ENCODE results near the gene LTB.

The LTB gene

DNA sequence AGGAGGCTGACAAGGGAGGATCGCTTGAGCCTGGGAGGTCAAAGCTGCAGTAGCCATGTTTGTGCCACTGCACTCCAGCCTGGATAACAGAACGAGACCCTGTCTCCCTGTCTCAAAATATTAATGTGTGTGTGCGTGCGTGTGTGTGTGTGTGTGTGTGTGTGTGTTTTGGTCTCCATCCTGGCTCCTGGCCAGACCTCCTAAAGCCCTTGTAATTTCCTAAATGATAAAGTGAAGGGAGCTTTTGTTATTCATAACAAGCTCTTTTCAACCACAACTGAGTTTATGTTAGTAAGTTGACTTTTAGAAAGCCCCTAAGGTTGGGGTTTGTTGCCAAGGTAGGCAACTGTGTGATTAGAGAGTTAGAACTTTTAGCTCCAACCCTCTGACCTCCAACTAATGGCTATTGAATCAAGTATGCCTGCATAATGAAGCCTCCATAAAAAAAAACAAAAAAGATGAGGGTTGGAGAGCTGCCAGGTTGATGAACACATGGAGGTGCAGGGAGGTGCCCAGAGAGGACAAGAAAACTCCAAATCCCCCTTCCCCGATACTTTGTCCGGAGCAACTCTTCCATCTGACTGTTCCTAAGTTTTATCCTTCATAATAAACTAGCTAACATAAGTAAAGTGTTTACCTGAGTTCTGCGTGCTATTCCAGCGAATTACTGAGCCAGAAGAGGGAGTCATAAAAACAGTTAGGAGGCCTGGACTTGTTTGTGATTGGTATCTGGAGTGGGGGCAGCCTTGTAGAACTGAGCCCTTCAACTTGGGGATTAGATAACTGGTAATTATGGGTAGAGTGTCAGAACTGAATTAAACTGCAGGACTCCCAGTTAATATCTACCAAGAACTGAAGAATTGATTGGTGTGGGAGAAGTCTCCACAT lies 27.5 kb upstream of the LTB start (continued):
- TF ChIP-seq, protein P1, sequence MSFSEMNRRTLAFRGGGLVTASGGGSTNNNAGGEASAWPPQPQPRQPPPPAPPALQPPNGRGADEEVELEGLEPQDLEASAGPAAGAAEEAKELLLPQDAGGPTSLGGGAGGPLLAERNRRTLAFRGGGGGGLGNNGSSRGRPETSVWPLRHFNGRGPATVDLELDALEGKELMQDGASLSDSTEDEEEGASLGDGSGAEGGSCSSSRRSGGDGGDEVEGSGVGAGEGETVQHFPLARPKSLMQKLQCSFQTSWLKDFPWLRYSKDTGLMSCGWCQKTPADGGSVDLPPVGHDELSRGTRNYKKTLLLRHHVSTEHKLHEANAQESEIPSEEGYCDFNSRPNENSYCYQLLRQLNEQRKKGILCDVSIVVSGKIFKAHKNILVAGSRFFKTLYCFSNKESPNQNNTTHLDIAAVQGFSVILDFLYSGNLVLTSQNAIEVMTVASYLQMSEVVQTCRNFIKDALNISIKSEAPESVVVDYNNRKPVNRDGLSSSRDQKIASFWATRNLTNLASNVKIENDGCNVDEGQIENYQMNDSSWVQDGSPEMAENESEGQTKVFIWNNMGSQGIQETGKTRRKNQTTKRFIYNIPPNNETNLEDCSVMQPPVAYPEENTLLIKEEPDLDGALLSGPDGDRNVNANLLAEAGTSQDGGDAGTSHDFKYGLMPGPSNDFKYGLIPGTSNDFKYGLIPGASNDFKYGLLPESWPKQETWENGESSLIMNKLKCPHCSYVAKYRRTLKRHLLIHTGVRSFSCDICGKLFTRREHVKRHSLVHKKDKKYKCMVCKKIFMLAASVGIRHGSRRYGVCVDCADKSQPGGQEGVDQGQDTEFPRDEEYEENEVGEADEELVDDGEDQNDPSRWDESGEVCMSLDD (tag by site-specific recombination; IDR thresholded peaks at IDR 0.05): no peak
- no peak for TF ChIP-seq ZNF645 (tag by site-specific recombination; IDR thresholded peaks at IDR 0.05)
- TF ChIP-seq ZNF292 (tag by site-specific recombination; IDR thresholded peaks at IDR 0.05; ENCODE audit: borderline replicate concordance, low read depth): no peak
- no peak for TF ChIP-seq ZFP37 (tag by site-specific recombination; IDR thresholded peaks at IDR 0.05)
- no peak for TF ChIP-seq ZNF16 (tag by site-specific recombination; IDR thresholded peaks at IDR 0.05; ENCODE audit: low read depth)
- no peak for TF ChIP-seq ZNF449 (tag by site-specific recombination; IDR thresholded peaks at IDR 0.05)
- no peak for TF ChIP-seq ZNF211 (tag by site-specific recombination; IDR thresholded peaks at IDR 0.05; ENCODE audit: low read depth)
- TF ChIP-seq ZNF629 (tag by site-specific recombination; IDR thresholded peaks at IDR 0.05): no peak
- TF ChIP-seq ZNF19 (tag by site-specific recombination; IDR thresholded peaks at IDR 0.05; ENCODE audit: low read depth): no peak
- TF ChIP-seq ZNF341 (tag by site-specific recombination; IDR thresholded peaks at IDR 0.05; ENCODE audit: low read depth): peak; percentile 65
- TF ChIP-seq ZNF777 (tag by site-specific recombination; IDR thresholded peaks at IDR 0.05; ENCODE audit: borderline replicate concordance): no peak
- TF ChIP-seq, protein P2, sequence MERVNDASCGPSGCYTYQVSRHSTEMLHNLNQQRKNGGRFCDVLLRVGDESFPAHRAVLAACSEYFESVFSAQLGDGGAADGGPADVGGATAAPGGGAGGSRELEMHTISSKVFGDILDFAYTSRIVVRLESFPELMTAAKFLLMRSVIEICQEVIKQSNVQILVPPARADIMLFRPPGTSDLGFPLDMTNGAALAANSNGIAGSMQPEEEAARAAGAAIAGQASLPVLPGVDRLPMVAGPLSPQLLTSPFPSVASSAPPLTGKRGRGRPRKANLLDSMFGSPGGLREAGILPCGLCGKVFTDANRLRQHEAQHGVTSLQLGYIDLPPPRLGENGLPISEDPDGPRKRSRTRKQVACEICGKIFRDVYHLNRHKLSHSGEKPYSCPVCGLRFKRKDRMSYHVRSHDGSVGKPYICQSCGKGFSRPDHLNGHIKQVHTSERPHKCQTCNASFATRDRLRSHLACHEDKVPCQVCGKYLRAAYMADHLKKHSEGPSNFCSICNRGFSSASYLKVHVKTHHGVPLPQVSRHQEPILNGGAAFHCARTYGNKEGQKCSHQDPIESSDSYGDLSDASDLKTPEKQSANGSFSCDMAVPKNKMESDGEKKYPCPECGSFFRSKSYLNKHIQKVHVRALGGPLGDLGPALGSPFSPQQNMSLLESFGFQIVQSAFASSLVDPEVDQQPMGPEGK (tag by site-specific recombination; IDR thresholded peaks at IDR 0.05): no peak; the same call in 1 of the 2 replicates
- TF ChIP-seq ZNF394 (tag by site-specific recombination; IDR thresholded peaks at IDR 0.05; ENCODE audit: borderline replicate concordance): no peak
- TF ChIP-seq ZIC2 (tag by site-specific recombination; IDR thresholded peaks at IDR 0.05): no peak
- TF ChIP-seq, protein P3, sequence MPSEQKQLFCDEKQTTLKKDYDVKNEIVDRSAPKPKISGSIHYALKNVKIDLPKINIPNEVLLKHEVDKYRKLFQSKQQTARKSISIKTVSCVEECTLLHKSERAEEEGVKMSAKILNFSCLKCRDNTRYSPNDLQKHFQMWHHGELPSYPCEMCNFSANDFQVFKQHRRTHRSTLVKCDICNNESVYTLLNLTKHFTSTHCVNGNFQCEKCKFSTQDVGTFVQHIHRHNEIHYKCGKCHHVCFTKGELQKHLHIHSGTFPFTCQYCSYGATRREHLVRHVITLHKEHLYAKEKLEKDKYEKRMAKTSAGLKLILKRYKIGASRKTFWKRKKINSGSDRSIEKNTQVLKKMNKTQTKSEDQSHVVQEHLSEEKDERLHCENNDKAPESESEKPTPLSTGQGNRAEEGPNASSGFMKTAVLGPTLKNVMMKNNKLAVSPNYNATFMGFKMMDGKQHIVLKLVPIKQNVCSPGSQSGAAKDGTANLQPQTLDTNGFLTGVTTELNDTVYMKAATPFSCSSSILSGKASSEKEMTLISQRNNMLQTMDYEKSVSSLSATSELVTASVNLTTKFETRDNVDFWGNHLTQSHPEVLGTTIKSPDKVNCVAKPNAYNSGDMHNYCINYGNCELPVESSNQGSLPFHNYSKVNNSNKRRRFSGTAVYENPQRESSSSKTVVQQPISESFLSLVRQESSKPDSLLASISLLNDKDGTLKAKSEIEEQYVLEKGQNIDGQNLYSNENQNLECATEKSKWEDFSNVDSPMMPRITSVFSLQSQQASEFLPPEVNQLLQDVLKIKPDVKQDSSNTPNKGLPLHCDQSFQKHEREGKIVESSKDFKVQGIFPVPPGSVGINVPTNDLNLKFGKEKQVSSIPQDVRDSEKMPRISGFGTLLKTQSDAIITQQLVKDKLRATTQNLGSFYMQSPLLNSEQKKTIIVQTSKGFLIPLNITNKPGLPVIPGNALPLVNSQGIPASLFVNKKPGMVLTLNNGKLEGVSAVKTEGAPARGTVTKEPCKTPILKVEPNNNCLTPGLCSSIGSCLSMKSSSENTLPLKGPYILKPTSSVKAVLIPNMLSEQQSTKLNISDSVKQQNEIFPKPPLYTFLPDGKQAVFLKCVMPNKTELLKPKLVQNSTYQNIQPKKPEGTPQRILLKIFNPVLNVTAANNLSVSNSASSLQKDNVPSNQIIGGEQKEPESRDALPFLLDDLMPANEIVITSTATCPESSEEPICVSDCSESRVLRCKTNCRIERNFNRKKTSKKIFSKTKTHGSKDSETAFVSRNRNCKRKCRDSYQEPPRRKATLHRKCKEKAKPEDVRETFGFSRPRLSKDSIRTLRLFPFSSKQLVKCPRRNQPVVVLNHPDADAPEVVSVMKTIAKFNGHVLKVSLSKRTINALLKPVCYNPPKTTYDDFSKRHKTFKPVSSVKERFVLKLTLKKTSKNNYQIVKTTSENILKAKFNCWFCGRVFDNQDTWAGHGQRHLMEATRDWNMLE (tag by site-specific recombination; conservative IDR thresholded peaks at IDR 0.05; ENCODE audit: low read depth): no peak
- no peak for TF ChIP-seq ZNF239 (tag by site-specific recombination; IDR thresholded peaks at IDR 0.05)
- 0 out of 2 replicates have a peak, but pooled peaks have one; percentile 59 for TF ChIP-seq ZNF302 (tag by site-specific recombination; IDR thresholded peaks at IDR 0.05; ENCODE audit: low read depth)
- 0 out of 2 replicates have a peak, but pooled peaks have one; percentile 11 for TF ChIP-seq ZEB2 (tag by site-specific recombination; IDR thresholded peaks at IDR 0.05)
- TF ChIP-seq ZNF23 (tag by site-specific recombination; IDR thresholded peaks at IDR 0.05; ENCODE audit: borderline replicate concordance): no peak
- no peak for TF ChIP-seq ZNF214 (tag by site-specific recombination; IDR thresholded peaks at IDR 0.05; ENCODE audit: borderline replicate concordance)
- no peak for TF ChIP-seq ZNF747 (tag by site-specific recombination; IDR thresholded peaks at IDR 0.05)
- TF ChIP-seq PRDM1 (tag by site-specific recombination; IDR thresholded peaks at IDR 0.05): no peak
- TF ChIP-seq ZNF157 (tag by site-specific recombination; IDR thresholded peaks at IDR 0.05): no peak
- no peak for TF ChIP-seq ZNF785 (tag by site-specific recombination; IDR thresholded peaks at IDR 0.05)
- TF ChIP-seq, protein P4, sequence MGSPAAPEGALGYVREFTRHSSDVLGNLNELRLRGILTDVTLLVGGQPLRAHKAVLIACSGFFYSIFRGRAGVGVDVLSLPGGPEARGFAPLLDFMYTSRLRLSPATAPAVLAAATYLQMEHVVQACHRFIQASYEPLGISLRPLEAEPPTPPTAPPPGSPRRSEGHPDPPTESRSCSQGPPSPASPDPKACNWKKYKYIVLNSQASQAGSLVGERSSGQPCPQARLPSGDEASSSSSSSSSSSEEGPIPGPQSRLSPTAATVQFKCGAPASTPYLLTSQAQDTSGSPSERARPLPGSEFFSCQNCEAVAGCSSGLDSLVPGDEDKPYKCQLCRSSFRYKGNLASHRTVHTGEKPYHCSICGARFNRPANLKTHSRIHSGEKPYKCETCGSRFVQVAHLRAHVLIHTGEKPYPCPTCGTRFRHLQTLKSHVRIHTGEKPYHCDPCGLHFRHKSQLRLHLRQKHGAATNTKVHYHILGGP (tag by site-specific recombination; IDR thresholded peaks at IDR 0.05): no peak

All from HEK293 (cell line).